Lung (tissue), 12 donors: Measurements from ENCODE around the gene ZNF335. TPM values are rescaled to one million over a fixed set of nuclear protein-coding genes. Genes with fewer than 3 reads are reported as not detected.

Source experiments
- ATAC-seq: fragments of 200-7000 bp; cut with Tn5 transposase; one replicate; pipeline ENCODE4 v1.9.1; 2020; ENCODE audit warnings: moderate number of reproducible peaks; ENCODE audit not compliant: insufficient read depth, low FRiP score
- DNase-seq, 3 donors: peaks; one replicate each; pipeline ENCODE4 v3.0.0-alpha.2; 2013 to 2017
- H3K27ac ChIP-seq, 2 donors: one replicate each; pipeline ENCODE4 v1.5.1; 2013; ENCODE audit warnings: mild to moderate bottlenecking in 2 of 2, moderate library complexity in 2 of 2, control low read depth in 1 of 2, inconsistent platforms in 1 of 2, low read depth in 1 of 2, low read length in 1 of 2
- H3K27me3 ChIP-seq, 3 donors: one replicate each; pipeline ENCODE4 v1.5.1; 2013; ENCODE audit warnings: low read length in 2 of 3; ENCODE audit not compliant: control insufficient read depth in 3 of 3, insufficient read depth in 3 of 3
- H3K36me3 ChIP-seq, 4 donors: one replicate each; pipeline ENCODE4 v1.5.1; 2013; ENCODE audit warnings: low read length in 4 of 4, mild to moderate bottlenecking in 1 of 4, moderate library complexity in 1 of 4; ENCODE audit not compliant: control insufficient read depth in 4 of 4, insufficient read depth in 4 of 4
- H3K4me1 ChIP-seq, 5 donors: one replicate each; pipeline ENCODE4 v1.5.1; 2013; ENCODE audit warnings: low read length in 5 of 5, mild to moderate bottlenecking in 2 of 5, moderate library complexity in 1 of 5; ENCODE audit not compliant: control insufficient read depth in 5 of 5, insufficient read depth in 5 of 5
- H3K4me3 ChIP-seq: one replicate; pipeline ENCODE4 v1.5.1; 2013; ENCODE audit warnings: mild to moderate bottlenecking, control low read depth, moderate library complexity
- H3K9ac ChIP-seq, 2 donors: one replicate each; pipeline ENCODE4 v1.5.1; 2013; ENCODE audit warnings: low read length in 2 of 2, control low read depth in 1 of 2; ENCODE audit not compliant: insufficient read depth in 1 of 2
- H3K9me3 ChIP-seq, 4 donors: one replicate each; pipeline ENCODE4 v1.5.1; 2013; ENCODE audit warnings: low read length in 3 of 4, mild to moderate bottlenecking in 1 of 4, moderate library complexity in 1 of 4; ENCODE audit not compliant: control insufficient read depth in 4 of 4, insufficient read depth in 3 of 4
- CTCF ChIP-seq: IDR thresholded peaks from 2 replicates; pipeline ENCODE4 v1.5.1; 2012; ENCODE audit warnings: mild to moderate bottlenecking; ENCODE audit errors: control extremely low read depth, extremely low read depth
- WGBS, 2 donors: extraction: QIAGEN DNeasy Blood & Tissue Kit; methylation state at CpG; one replicate each; pipeline ENCODE4 v1.1.7; 2013; 5-methylcytosine and 5-hydroxymethylcytosine counted together
- polyA plus RNA-seq, 2 donors: library from polyadenylated mRNA; stranded (reverse); fragments of 200-250 nt; gene quantifications; one replicate each; pipeline ENCODE4 v1.2.1, GENCODE V29; 2013
- total RNA-seq, 2 donors: library from RNA; depleted of rRNA in 1 of 2; stranded (reverse); fragments of >200 nt in 1 of 2; gene quantifications; one replicate each; pipeline ENCODE4 v1.2.1, GENCODE V29; 2014 to 2021
- donor health status: control.
- donor health status: control.
- donor health status: Bipolar disorder and iron deficiency.
- donor health status: healthy.
- donor health status: DM: yes; HTN: yes; CAD: no.

Gene ZNF335
- total and polyA plus RNA-seq, 4 donors: 12.8 to 23.6 (median 16.0) TPM

GRCh38 chr20:45948742-45949541 lies 23.1 kb downstream of the ZNF335 start:
- Histone ChIP-seq H3K4me1 (peaks cover 0 to 2% (median 0%) of the 10 kb centered on the region in 5 donors), H3K9me3 (no peaks in the 10 kb centered on the region), H3K36me3 (peaks cover 13 to 88% (median 69%) of the 10 kb centered on the region in 4 donors), H3K9ac (no peak overlapping the region), H3K4me3 (no peak overlapping the region), H3K27me3 (no peaks in the 10 kb centered on the region), H3K27ac (no peak overlapping the region)
- ATAC-seq (no peak), DNase-seq (no peak)
- 79 to 86% methylated on average over 10 of the region's 10 CpGs for WGBS, 2 donors
- no peak for TF ChIP-seq CTCF

DNA sequence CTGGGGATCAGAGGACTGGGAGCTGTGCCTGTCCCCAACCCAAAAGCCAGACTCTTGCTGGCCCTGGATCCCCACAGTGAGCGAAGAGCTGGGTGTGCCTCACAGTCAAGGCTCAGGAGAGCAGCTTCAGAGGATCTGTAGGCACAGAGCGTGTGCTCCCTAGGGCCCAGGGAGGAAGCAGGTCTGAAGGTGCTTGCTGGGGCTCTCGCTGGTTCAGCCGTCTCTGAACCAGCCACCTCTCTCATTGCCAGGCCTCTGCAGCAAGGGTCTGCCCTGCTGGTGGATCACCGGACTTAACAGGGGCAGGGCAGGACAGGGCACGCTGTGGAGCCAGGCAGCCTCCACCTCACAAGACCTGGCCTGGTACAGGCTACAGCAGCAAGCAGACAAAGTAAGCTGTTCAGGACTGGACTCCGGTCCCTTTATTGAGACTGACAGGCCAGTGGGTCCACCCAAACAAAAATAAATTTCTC lies 23.7 kb downstream of the ZNF335 start:
- ATAC-seq: no peak
- H3K9me3 ChIP-seq: no peaks in the 10 kb centered on the region
- peaks cover 17 to 89% (median 72%) of the 10 kb centered on the region in 4 donors for H3K36me3 ChIP-seq
- no peak for DNase-seq
- H3K4me1 ChIP-seq: peaks cover 0 to 2% (median 0%) of the 10 kb centered on the region in 5 donors
- H3K9ac ChIP-seq: no peak overlapping the region
- no peak overlapping the region for H3K4me3 ChIP-seq
- no peaks in the 10 kb centered on the region for H3K27me3 ChIP-seq
- no peak for TF ChIP-seq CTCF
- WGBS, 2 donors: 80 to 91% methylated on average over 7 of the region's 7 CpGs
- H3K27ac ChIP-seq: no peak overlapping the region

GRCh38 chr20:45947110-45947866 lies 24.7 kb downstream of the ZNF335 start:
- H3K4me3 ChIP-seq: no peak overlapping the region
- peaks cover 0 to 2% (median 0%) of the 10 kb centered on the region in 5 donors for H3K4me1 ChIP-seq
- DNase-seq (no peak), ATAC-seq (no peak)
- H3K9ac ChIP-seq: no peak overlapping the region
- H3K27me3 ChIP-seq: no peaks in the 10 kb centered on the region
- H3K27ac ChIP-seq: no peak overlapping the region
- no peak for TF ChIP-seq CTCF
- H3K36me3 ChIP-seq: peaks cover 24 to 87% (median 70%) of the 10 kb centered on the region in 4 donors
- no peaks in the 10 kb centered on the region for H3K9me3 ChIP-seq
- WGBS, 2 donors: 85 to 90% methylated on average over 29 of the region's 29 CpGs
